Jurkat, Clone E6-1 (cell line): ENCODE results near the gene CNNM3.
A peak's percentile ranks its signal among the peaks of the same experiment; 100 is the strongest.

Experiments used
- DNase-seq: peaks from one replicate; pipeline ENCODE4 v3.0.0-alpha.2; 2011; ENCODE audit warnings: low read depth, low spot score
- H3K4me3 ChIP-seq: 2 replicates; pipeline ENCODE4 v1.5.1; 2011; ENCODE audit warnings: mild to moderate bottlenecking, low read length, control low read depth, moderate library complexity

The CNNM3 gene

DNA sequence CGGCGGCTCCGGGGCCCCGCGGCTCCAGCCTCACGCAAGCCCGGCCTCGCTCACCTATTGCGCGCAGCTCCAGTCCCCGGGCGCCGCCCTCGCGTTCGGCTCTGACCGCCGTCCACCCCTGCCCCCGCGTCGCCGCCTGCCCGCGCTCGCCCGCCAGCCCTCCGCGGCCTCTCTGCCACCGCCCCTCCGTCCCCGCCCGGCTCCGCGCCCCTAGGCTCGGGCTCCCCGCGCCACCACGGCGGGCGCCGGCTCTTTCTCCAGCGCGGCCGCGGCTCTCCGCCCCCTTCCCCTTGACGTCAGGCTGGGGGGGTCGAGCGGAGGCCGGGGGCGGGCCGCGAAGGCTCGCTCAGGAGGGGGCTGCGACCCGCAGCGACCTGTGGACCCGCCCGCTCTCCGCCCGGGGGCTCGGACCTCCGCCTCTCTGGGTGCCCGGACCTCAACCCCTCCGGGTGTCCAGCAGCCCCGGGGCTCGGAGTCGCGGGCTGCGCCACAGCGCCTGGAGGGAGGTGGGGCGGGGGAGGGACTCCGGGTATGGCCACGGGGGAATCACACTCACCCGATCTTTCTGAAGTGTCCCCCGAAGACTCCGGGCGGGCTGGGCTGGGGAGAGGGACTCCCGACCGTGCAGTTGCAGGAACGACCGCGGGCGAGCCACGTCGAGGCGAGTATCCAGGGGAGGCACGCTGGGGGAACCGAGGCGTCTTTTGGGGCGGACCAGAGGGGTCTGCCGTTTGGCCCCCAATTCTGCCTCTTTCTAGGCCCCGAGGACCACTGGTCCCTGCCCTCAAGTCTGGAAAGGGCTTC lies 54.0 kb downstream of the CNNM3 start, which contains the start of gene SEMA4C:
TSS of gene SEMA4C (minus strand) at position 259 of the 804 bp plus-strand sequence. CDS start 2,194 bp downstream, outside the sequence.
- peak within 1 kb of the TSS; percentile 64 for H3K4me3 ChIP-seq
- DNase-seq = no peak

DNA sequence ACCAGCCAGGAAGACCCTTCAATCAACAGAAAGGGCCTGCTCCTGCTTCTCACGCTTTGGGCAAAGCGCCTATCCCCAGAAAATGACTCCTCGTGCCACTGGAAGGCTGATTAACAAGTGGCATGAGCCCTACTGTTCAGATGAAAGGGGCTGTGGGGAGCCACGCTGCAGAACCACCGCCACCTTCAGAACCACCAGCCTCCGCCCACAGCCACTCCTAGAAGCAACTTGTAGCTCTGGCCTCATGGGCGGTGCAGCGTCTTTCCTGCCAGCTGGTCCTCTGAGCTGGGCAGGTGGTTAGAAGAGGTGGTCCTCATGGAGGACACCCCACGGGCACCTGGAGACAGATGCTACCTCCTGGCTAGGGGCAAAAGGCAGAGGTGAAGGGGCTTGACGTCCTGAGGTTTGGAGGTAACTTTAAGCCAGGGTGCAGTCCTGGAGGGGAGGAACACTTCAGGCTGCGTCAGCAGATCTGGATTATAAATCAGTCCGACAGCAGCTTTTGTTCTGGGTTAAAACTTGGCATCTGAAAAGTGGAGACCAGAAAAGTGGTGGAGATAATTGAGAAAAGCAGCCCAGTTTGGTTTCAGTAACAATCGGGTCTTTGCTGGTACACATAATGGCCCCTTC lies 54.7 kb downstream of the CNNM3 start:
- H3K4me3 ChIP-seq = no peak overlapping the region
- peak; percentile 47 for DNase-seq

DNA sequence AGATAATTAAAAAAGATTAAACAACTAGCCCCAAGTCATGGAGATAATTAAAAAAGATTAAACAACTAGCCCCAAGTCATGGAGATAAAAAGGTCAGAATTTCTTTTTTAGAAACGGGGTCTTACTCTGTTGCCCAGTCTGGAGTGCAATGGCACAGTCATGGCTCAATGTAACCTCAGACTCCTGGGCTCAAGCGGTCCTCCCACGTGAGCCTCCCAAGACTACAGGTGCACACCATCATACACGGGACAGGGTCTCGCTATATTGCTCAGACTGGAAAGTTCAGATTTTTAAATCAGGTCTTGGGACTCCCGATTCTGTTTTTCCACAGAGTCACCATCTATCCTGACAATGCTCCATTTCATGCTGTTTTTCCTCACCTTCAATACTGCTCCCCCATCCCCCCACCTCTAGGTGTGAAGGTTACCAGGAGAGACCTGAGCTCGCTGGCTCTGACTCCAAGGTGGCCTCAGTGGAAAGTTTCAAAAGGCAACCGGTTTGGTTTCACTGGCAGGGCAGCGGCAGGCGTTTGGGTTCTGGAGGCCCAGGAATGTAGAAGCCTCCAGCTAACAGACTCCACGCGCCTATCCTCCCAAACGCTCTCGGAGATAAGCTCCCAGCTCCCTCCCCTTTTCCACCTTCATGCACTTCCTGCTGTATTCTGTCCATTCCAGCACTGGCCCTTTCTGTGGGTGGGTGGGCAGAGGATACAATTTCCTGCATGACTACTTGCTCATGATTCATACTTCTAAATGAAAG lies 56.7 kb downstream of the CNNM3 start:
- H3K4me3 ChIP-seq = no peak overlapping the region
- DNase-seq = no peak

DNA sequence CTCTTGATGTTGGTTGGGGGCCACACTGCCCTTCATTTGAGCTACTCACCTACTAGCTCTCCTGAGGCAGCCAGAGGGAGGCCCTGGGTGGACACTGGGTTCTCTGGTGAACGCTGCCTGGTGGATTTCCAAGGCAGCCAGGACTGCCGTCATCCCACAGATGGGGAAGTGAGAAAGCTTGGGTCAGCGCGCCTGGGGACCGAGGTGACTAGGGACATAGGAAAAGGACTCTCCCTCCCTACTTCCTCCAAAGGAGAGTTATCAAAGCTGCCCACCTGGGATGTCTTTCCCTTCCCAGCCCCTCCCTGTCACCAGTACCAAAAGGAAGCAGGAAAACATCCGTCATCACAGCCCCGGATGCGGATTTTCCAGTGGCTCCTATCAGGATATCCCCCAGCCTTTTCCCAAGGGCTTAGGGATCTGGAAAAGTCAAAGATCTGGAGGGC lies 57.6 kb downstream of the CNNM3 start:
- no peak for DNase-seq
- no peak overlapping the region for H3K4me3 ChIP-seq

DNA sequence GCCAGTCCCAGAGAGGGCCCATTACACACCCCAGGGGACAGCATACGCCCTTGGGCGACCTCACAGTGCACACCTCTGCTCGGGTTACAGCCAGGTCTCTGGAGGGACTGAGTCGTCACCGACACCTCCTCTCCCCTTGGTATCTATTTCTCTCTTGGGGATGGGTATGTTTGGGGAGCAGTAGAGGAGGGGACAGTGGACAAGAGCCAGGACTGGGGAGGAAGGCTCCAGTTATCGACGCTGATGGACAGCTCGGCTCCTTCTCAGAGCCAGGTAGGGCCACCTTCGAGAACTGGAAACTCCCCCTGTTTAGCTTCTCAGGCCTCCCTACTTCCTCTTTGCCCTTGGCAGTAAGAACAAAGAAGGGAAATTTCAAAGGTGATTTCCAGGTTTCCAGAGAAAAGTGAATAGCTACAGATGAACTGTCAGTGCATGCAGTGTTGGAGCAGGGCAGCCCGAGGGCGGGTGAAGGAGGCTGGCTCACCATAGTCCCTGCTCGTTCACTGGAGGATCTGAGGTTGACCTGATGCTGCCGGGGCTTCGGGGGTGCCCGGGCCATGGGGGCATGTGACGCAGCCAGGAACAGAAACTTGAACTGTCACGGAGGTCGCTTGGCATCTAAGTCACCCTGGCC lies 58.2 kb downstream of the CNNM3 start:
- DNase-seq = no peak
- H3K4me3 ChIP-seq = no peak overlapping the region

DNA sequence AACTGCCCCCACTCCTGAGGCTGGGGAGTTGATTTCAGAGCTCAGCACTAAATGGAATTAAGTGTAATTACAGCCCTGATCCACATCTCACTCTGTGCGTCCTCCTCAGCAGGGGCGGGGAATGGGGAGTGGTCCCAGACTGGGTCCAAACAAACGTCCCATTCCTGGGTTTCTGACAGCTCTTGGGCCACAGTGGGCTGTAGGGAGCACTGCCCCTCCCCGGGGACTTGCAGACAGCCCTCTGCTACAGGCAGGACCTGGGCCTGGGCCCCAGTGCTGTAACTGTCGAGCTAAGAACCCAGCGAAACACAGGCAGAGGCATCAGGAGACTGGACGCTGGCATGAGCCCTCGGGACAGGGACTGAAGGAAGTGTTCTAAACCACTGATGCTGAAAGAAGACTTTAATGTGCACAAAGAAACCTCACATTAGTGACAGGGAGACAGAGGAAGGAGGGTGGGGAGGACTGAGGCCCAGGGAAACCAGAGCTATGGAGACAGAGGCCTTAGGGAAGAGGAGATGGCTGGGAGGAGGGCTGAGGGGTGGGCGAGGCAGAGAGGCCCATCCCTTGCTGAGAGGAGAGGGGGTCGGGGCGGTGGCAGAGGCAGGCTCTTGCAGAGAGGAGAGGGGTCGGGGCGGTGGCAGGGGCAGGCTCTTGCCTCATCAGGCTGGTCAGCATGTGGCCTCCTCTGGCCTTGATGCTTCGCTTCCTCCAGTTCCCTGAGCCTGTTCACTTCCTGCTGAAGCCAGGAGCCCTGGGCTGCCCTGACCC lies 59.6 kb downstream of the CNNM3 start:
- no peak overlapping the region for H3K4me3 ChIP-seq
- no peak for DNase-seq

DNA sequence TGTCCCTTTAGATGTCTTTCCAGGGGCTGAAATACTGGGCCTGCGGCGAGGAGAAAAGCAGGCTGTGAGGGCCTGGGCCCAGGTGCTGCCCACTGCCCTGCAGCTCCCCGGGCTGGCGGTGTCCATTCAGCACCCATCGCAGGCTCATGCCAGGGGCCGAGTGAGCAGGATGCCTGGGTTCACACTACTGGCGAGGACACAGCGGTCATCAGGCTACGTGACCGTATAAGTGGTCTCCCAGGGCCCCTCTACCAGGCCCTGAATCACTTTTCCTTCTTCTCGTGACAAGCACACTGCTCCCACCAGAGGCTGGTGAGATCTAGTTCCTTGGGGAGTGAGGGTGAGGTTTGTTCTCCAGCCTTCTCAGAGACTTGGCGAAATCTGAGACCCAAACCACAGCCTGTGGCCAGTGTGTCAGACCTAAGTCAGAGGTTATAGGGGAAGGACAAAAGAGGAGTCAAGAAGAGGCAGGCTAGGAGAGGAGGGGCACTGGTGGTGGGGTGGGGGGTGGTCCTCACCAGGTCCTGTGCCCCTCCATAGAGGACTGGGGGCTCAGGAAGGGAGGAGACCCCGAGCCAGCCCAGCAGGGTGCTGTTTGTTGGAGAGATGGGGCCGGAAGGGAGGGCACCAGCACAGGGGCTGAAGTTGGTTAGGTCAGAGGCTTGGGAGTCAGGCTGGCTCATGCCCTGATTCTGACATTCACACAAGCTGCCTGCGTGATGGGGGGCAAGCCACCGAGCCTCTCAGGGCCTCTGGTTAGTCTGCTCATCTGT lies 60.4 kb downstream of the CNNM3 start:
- DNase-seq = no peak
- H3K4me3 ChIP-seq = no peak overlapping the region

DNA sequence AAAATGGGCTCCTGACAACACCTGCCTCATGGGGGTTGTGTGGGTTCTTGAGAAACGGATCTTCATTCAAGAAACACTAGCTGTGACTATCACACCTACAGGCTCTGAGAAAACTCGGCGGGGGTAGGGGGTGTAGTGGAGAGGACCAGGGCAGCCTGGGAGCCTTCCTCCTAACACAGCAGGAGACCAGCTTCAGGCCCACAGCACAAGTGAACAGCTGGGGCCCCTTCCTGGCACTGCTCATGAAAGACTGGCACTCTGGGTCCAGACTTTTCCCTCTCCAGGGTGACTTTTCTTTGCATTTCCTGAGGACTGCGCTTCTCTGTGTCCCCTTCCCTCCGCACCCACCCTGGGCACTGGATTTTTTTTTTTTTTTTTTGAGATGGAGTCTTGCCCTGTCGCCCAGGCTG lies 61.0 kb downstream of the CNNM3 start:
- H3K4me3 ChIP-seq = no peak overlapping the region
- no peak for DNase-seq

DNA sequence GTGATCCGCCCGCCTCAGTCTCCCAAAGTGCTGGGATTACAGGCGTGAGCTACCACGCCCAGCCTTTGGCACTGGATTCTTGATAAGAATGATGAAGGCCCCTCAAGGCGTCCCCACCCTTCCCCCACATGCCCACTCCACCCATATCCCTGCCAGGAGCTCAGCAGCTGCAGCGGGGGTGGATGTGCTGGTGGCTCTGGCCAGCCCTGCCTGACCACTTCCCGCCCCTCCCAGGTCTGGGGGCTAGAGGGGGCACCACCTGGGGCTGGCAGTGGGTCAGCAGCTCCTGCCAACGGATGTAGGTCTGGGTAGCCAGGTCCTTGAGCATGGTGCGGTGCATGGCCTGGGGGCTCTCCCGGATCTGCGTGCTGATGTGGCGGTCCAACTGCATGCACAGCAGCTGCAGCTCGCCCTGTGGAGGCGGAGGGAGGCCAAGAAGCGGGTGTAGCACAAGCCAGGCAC lies 61.6 kb downstream of the CNNM3 start:
- DNase-seq = no peak
- H3K4me3 ChIP-seq = no peak overlapping the region

DNA sequence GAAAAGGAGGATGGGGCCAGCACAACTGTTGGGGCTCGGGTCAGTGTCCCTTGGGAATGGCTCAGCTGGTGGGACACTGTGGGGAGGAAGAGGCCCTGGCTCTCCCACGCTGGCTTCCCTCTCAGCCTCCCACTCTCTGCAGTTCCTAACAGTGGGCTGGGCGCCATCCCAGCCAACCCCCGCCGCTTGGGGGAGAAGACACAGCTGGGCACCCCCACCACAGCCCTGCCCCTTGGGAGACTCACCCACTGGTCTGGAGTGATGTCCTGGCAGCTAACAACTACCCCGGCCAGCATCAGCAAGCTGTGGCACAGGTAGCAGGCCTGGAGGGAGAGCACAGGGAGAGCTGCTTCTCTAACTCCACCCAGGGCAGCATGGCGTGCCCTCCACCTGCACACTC lies 62.1 kb downstream of the CNNM3 start:
- no peak overlapping the region for H3K4me3 ChIP-seq
- no peak for DNase-seq

DNA sequence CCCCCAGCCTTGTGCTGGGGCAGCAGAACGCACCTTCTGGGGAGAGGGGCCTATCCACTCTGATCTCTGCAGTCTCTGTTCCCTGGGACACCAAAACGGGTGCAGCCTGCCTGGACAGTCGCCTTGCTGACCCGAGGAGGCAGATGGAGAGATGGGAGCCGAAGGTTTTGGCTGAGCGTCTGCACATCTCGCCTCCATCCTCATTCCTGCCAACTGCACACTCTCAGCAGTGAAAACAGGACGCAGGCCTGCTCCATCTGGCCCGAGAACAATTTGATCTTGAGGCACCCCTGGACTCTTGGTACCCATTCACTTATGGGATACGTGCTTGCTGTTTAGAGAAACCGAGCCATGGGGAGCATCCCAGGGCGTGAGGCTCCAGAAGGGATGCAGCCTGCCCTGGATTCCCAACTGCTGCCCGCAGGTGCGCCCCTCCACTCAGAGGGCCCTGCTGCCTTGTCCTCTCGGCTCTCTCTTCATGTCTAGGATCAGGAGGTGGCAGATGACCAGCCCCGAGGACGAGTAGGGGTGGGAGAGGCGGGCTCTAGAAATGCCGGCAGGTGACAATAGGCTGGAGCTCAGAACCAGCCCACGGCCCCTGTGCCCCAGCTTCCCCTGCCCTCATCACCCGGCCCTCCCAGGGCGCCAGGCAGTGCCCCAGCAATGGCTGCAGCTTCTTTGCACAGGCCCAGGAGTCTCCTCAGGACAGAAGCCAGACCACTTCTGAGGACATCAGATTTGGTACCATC lies 62.9 kb downstream of the CNNM3 start:
- H3K4me3 ChIP-seq = no peak overlapping the region
- no peak for DNase-seq

DNA sequence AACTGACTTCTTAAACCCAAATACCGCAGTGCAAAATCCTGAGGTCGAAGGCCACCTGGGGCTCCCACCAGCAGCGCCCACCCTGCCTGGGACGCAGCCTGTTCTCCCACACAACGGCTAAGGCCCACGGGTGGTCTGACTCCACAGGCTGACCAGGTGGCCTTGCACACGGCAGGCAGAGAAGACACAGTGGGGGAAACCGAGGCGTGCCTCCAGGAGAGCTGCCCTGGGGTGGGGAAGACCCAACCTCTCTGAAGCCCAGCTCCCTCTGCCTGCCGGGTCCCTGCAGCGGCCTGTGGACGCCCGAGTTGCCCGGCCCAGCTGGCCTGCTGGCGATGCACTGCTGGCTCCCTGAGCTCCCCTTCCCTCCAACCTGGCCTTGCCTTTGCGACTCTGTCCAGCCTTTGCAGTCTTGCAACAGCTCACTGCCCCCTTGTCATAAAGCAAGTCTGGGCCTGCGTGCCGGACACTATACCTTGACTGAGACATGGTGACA lies 63.5 kb downstream of the CNNM3 start:
- DNase-seq = no peak
- no peak overlapping the region for H3K4me3 ChIP-seq

DNA sequence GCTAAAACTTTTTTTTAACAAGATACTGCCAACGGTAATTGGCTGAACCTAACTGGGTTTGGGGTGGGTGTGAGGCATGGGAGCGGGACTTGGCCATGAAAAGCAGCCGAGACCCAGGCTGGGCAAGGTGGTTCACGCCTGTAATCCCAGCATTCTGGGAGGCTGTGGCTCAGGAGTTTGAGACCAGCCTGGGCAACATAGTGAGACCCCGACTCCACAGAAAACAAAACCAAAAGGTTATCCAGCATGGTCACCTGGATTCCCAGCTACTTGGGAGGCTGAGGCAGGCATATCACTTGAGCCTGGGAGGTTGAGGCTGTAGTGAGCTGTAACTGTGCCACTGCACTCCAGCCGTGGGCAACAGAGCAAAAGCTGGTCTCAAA lies 64.8 kb downstream of the CNNM3 start:
- no peak overlapping the region for H3K4me3 ChIP-seq
- DNase-seq = no peak

DNA sequence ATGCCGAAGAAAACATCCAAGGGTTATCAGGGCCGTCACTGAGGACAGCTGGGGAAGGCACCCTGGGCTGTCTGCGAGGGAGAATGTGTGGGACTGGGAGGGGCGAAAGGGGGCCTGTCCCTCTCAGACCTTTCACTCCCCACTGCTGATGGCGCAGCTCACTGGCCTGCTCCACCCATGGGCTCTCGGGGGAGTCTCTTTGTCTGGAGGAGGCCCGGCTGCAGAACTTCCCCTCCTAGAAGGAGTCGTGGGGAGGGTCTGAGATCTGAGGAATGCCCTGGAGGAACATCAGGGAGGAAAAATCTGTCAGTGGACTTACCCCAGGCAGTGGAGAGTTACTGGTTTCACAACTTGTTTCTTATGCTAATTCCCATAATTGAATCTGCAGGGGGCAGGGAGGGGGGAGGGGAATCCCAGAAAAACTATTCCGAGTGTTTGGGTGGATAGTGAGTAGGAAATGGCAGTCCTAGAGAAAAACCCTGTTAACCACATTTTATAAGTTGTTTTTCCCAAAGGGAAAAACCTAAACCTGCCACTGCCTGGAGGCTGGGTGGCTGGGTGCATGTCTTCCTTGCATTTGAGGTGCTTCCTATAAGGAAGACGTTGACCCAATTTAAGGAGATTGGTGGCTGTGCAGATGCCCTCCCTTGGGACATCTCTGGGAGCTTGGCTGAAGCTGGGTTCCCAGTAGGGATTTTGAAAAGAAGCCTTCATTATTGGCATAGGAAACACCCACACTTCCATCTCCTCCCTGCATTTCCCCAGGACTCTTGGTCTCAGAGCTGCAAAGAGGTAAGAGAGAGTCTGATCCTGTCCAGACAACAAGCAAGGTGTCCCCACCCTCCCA lies 65.5 kb downstream of the CNNM3 start:
- no peak for DNase-seq
- no peak overlapping the region for H3K4me3 ChIP-seq

DNA sequence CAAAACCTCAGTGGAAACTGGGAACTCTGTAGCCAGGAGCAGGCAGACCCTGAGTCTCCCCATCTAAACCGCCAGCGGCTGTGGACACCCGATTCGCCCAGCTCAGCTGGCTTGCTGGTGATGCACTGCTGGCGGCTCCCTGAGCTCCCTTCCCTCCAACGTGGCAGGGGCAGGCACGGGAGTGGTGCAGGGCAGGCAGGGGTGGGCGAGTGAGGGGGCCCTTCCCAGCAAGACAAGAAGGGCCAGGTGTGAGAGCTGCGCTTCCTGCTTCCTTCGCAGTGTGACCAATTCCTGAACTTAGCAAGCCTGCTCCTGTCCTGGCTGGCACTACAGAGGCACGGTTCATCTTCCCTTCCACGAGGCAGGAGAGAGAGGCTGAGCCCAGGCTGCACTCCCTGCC lies 66.2 kb downstream of the CNNM3 start:
- no peak for DNase-seq
- no peak overlapping the region for H3K4me3 ChIP-seq

DNA sequence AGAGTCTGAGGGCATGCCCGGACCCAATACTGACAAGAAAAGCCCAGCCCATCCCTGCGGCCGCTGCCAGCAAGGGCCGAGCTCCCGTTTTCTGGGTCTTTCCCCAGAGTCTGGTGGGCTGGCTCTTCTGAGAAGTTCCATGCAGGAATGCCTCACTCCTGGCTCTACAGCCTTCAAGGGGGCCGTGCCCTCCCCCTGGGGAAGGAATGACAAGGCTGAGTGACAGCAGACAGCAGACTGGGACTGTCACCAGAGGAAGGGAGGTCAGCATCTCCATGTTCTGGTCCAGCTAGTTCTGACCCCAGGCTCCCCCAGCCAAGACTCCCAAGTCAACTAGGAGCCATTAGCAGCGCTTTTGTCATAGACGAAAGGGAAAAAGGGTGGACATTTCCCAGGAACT lies 66.8 kb downstream of the CNNM3 start:
- DNase-seq = no peak
- no peak overlapping the region for H3K4me3 ChIP-seq
